ELF-1 (cell line): ENCODE measurements around the gene PRPS2.

Experiments
- DNase-seq: peaks from one replicate; pipeline ENCODE4 v3.0.0-alpha.2; 2016; ENCODE audit warnings: low read depth, low spot score

PRPS2 gene

DNA sequence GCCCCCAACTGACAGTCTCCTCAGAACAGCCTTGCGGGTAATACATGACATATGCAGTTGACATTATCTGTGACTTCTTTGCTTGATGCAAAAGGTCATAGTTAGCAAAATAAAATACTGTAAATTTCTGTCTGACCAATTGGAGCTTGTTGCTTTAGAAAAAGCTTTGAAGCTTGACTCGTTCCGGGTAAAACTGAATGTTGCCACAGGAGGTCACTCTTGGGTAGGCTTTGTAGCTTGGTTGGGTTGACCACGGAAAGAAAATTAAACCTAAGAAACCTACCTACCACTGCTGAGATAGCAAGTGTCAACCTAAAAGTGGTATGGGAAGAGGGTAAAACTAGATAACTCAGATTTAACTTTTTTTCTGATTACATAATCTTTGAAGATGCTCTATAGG, 23.2 kb downstream of the PRPS2 start:
- DNase-seq = peak; percentile 70

DNA sequence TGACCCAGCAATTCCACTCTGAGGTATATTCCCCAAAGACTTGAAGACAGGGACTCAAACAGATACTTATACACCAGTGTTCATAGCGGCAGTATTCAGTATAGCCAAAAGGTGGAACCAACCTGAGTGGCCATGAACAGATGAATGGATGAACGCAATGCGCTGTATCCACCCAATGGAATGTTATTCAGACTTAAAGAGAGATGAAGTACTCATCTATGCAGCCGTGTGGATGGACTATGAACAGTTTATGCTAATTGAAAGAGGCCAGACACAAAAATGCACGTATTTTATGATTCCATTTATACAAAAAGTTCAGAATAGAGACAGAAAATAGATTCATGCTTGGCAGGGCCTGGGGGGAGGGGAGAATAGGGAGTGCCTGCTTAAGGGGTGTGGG, 26.3 kb downstream of the PRPS2 start:
- DNase-seq = no peak

DNA sequence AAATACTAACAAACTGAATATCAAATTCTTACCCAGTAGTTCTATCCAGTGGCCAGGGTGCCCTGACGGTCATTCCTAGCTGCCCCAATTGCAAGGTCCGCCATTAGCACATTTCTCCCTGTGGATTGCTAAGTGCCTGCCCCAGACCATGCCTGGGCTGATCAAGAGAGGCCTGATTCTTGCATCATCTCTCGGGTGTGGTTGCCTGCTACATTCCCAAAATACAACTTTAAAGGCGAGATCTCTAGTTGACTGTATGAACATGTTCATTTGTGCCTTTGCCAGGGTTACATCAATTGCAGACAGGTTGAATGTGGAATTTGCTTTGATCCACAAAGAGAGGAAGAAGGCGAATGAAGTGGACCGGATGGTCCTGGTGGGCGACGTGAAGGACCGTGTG, 28.0 kb downstream of the PRPS2 start:
- DNase-seq = no peak

DNA sequence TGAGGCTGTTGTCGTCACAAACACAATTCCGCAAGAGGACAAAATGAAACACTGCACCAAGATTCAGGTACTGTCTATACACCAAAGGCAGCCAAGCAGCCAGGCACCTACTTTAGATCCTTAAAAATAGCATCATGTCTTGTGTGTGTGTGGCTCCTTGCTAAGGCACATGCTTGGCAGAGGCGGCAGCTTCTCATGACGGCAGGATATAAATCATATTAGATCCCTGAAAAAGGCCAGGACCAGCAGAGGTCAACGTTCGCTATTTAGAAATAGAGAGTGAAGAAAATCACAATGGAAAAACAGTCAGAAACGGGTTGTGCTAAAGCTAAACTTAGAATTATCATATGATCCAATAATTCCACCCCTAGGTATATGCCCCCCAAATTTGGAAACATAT, 29.5 kb downstream of the PRPS2 start:
- no peak for DNase-seq

DNA sequence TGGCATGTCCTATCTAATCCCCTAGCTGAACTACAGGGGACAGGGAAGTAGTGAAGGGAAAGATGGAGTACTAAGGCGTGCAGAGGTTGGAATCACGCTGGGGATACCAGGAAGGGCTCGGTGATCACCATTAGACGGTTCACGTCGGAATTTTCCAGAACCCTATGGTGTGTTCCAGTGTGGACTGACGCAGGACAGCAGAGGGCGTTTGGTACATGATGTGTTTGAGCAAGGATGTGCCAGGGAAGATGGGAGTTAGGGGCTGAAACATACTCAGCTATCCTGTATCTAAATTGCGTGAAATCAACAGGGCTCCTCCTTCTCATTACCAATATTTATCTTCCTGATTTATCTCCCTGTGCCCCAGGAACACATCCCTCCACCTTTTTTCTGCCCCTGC, 33.7 kb downstream of the PRPS2 start:
- DNase-seq = no peak

DNA sequence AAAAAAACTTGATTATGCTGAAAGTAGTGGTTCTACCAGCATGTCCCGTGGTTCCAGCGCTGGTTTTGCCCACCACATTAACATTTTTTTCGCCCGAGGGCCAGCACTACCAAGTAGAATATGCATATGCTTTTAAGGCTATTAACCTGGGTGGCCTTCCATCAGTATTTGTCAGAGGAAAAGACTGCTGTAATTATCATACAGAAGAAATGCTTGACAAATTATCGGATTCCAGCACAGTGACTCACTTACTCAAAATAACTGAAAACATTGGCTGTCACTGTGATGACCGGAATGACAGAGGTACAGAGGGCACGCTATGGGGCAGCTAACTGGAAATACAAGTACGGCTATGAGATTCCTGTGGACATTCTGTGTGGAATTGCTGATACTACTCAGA, 34.6 kb downstream of the PRPS2 start:
- peak; percentile 29 for DNase-seq

DNA sequence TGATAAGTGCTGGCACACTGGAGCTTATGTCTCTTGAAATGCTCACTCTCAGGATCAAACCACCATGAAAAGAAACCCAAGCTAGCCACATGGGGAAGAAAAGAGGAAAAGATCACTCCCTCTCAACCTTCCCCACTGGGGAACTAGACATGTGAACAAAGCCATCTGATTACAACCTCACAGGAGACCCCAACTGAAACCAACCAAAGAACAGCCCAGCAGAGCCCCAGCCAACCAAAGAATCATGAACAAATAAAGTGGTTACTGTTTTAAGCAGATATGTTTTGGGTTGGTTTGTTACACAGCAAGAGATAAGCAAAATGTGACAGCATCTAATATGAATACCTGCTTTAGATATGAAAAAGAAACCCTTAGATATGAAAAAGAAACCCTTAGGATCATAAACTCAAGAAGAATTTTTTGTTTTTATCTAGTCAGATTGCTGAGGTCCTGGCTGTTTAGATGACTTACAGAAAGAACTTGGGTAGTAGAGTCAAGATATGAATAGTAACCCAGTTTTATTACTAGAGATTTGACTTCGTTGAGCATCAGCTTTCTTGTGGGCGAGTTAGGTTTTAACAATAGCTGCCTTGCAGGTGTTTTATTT, 52.0 kb downstream of the PRPS2 start:
- no peak for DNase-seq

DNA sequence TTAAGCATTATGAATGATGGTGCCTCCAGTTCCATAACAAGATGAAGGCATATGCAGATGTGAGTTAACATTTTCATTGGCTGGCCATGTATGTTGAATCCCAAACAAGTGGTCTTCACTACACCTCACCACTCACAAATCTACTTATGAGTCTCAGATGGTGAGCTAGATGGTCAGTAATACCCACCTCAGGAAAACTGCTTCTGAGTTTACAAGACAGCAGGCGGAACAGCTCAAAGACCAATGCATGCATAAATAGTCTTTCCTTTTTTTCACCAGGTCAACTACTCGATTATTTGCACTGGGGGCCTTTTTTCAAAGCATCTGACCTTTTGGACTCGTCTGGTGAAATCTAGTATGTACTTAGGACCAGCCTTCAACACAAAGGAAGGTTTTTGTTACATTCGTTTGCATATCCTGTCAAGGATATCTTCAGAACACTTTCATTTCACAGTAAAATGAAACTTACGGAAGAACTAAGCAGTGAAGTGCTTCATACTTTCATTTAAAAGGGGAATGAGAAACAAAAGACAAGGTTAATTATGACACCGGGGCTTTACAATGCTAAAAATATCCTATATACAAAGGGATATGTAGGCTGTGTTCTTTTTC, 52.6 kb downstream of the PRPS2 start:
- no peak for DNase-seq

DNA sequence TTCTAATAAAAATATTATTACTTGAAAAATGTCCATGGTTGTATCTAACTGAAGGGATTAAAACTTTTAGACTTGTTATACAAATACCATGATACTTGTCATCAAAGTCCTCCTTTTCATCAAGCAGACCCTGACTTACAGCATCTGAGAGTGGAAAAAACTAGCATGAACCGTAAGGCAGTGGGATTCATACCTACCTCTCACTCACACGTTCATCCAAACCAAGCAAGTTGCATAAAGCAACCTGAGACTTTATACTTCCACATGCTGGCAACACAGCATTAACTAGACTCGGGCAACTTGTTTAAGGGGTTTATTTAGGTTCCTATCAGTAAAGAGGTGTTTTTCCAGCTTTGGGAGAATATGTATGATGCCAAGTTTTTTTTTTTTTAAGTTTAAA, 53.1 kb downstream of the PRPS2 start:
- DNase-seq = no peak

DNA sequence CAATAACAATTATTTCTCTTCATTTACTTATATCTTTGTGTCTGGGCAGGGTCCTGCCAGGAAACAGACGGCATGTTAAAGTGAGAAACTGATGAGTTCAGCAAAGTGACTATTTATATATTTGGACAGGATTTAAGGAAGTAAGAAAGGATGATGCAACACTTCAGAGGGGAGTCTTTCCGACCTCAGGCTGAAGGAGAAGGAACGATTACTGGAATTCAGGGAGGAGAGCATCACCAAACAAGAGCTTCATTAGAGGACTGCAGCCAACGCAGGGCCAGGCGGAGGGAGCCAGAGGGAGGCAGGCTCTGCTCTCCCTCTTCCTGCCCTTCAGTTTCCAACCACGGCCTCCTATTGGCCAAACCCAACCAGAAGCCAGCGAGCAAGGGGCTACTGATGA, 74.1 kb downstream of the PRPS2 start:
- no peak for DNase-seq

DNA sequence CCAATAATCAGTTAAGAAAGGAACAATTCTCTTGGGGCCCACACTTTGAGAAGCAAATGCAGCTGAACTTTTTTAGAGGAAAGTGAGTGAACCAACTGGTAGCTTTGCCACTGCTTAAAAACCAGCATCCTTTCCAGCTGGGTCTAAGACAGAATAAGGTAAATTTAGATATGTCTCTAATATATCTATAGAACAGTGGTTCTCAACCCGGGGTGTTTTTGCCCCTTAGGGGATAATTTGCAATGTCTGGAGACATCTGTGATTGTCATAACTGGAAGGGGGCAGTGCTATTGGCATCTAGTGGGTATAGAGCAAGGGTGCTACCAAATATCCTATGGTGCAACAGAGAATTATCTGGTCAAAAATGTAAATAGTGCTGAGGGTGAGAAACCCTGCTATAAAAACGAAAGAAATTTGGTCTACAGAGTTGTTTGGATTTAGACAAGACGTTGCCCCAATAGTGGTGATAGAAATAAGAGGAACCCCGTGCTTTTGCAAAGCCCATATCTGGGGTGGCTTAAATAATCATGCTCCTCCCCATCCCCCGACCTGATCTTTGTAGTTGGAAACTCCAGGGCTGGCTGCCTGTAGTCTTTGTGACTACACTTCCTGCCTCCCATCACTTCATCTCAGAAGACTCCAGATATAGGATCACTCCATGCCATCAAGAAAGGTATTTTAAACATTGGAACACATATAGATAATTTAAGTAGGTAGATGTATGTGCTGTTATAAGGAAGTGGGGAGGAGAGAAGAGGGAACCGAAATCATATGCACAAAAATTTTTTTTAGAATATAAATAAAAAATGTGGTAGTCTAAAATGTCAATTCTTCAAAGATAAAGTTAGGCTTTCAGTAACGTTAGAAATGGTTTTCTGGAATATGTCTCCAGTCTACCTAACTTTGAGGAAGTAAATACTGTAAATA, 75.5 kb downstream of the PRPS2 start, which contains the start of gene TLR7:
TLR7 (plus strand) TSS at position 622 of the 927 bp plus-strand sequence. CDS start 507 bp downstream, outside the sequence.
- no peak for DNase-seq

DNA sequence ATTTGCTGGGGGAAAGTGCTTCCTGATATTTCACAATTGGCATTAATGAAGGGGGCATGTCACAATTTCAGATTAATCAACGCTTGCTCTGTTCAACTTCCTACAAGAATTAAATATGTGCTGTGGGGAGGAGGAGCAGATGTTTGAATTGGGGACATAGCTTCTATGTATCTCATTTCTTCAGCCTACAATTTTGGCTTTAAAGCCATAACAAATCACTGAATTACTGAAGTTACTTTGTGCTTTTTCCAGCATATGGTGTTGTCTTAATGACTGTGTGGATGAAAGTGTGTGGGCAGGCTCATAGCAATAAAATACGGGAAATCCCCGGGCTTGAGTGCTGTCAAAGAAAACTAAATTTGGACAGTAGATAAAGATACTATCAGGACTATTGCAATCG, 76.5 kb downstream of the PRPS2 start:
- DNase-seq = no peak

DNA sequence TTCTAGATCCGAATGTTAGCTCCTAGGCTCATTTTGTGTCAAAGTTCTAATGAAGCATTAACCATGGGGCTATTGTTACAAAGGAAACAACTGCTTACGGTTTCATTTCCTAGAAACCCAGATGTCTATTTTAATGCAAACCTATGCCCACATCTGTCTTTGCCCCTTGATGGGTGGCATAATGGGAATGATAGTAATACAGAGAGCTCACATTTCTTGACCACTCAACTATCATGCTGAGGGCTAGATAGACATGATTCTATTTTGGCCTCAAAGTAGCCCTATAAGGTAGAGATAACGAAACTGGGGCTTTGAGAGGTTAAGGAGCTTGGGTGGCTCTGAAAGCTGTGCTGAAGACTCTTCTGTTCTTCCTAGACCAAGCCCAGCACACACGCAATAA, 77.5 kb downstream of the PRPS2 start:
- no peak for DNase-seq

DNA sequence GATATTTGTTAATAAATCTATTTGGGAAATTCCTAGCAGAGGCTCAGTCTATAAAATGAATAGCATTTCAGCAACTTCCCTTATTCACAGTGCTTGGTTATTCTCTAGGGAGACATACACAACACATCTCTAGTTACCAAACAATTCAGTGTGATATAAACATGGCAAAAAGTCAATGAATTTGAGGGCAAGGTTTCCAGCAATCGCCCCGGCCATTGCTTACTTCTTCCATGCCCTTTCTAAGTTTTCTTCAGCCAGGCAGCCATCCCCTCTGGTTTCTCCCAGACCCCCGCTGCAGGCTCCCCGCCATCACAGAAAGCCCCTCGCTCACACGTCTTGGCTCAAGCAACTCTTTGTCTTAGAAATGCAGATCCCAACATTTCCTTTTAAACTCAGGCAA, 80.0 kb downstream of the PRPS2 start:
- DNase-seq = no peak

DNA sequence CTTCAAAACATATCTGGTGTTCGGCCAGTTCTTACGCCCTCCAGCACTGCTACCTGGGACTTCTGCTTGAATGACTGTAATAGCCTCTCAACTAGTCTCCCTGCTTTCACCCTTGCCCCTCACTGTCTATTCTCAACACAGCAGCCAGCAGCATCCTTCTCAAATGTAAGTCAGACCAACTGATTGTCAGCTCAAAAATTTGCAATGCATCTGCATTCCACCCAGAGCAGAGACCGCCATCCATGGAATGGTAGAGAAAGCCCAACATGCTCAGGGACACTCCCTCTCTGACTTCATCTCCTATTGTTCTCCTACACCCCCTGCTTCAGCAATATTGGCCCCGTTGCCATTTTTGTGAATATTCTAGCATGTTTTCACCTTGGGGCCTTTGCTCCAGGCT, 81.5 kb downstream of the PRPS2 start:
- DNase-seq = peak; percentile 59
